Liver (tissue), 3 donors: Measurements from ENCODE around the gene GNA14.

Experiments used
- CTCF ChIP-seq: fragments of 150-350 bp; IDR thresholded peaks from 2 replicates; pipeline ENCODE4 v1.5.1; 2017; ENCODE audit warnings: improper control_type of control experiment, low read depth, low read length; ENCODE audit not compliant: missing input control
- RAD21 ChIP-seq, 2 donors: IDR thresholded peaks; 2 replicates each; pipeline ENCODE4 v1.6.1; 2016; ENCODE audit warnings: antibody characterized with exemption in 2 of 2, mild to moderate bottlenecking in 2 of 2
- donor health status: healthy.
- donor health status: healthy.

GRCh38 chr9:77585335-77585786 lies 62.8 kb downstream of the GNA14 start:
- TF ChIP-seq CTCF (no peak), RAD21 (IDR thresholded peaks at IDR 0.05) (no peak)
